Neural cell (in vitro differentiated cells): Measurements from ENCODE around the gene PTPN1. TPM values are rescaled to one million over a fixed set of nuclear protein-coding genes. Genes with fewer than 3 reads are reported as not detected.
A peak's percentile ranks its signal among the peaks of the same experiment; 100 is the strongest.

Source experiments
- H2AFZ ChIP-seq: fragments of 200-600, 300-800 bp; sonication (generic), shearing (Covaris generic); 2 replicates; pipeline ENCODE4 v1.6.0; 2014; ENCODE audit warnings: low read depth, mild to moderate bottlenecking, antibody characterized with exemption, low read length, moderate library complexity
- H3F3A ChIP-seq: fragments of 200-600 bp; shearing (Covaris generic); 2 replicates; pipeline ENCODE4 v1.6.1; 2016; ENCODE audit warnings: mild to moderate bottlenecking, moderate library complexity, mixed read lengths, antibody characterized with exemption, low read length; ENCODE audit not compliant: insufficient read depth, poor library complexity, severe bottlenecking
- H3K27ac ChIP-seq: fragments of 200-600, 300-800 bp; sonication (generic), shearing (Covaris generic); 2 replicates; pipeline ENCODE4 v1.5.1; 2014; ENCODE audit warnings: mild to moderate bottlenecking, low read length, moderate library complexity
- H3K27me3 ChIP-seq: fragments of 300-800, 200-600 bp; sonication (generic), shearing (Covaris generic); 2 replicates; pipeline ENCODE4 v1.6.0; 2014; ENCODE audit warnings: mild to moderate bottlenecking, low read depth, low read length, moderate library complexity; ENCODE audit not compliant: insufficient read depth
- H3K36me3 ChIP-seq: fragments of 300-800, 200-600 bp; sonication (generic), shearing (Covaris generic); 2 replicates; pipeline ENCODE4 v1.5.1; 2014; ENCODE audit warnings: mild to moderate bottlenecking, antibody characterized with exemption, low read length, moderate library complexity; ENCODE audit not compliant: insufficient read depth
- H3K4me2 ChIP-seq: fragments of 300-800, 200-600 bp; sonication (generic), shearing (Covaris generic); 2 replicates; pipeline ENCODE4 v1.6.0; 2014; ENCODE audit warnings: mild to moderate bottlenecking, low read length
- H3K4me3 ChIP-seq: fragments of 300-800, 200-600 bp; sonication (generic), shearing (Covaris generic); 2 replicates; pipeline ENCODE4 v1.5.1; 2014; ENCODE audit warnings: mild to moderate bottlenecking, low read length, moderate library complexity
- H3K79me2 ChIP-seq: fragments of 200-600 bp; shearing (Covaris generic); replicated peaks from 2 replicates; pipeline ENCODE4 v1.6.0; 2014; ENCODE audit warnings: mild to moderate bottlenecking, low read length, moderate library complexity; ENCODE audit not compliant: insufficient read depth
- H3K9ac ChIP-seq: fragments of 300-800, 200-600 bp; sonication (generic), shearing (Covaris generic); 2 replicates; pipeline ENCODE4 v1.6.1; 2016; ENCODE audit warnings: mild to moderate bottlenecking, low read length, mixed read lengths
- H3K9me2 ChIP-seq: fragments of 200-600 bp; shearing (Covaris generic); 2 replicates; pipeline ENCODE4 v1.6.1; 2016; ENCODE audit warnings: mild to moderate bottlenecking, low read length, mixed read lengths; ENCODE audit not compliant: insufficient read depth
- H3K9me3 ChIP-seq: fragments of 200-600, 300-800 bp; sonication (generic), shearing (Covaris generic); 2 replicates; pipeline ENCODE4 v1.6.1; 2016; ENCODE audit warnings: mild to moderate bottlenecking, mixed run types, low read length, moderate library complexity, mixed read lengths
- H4K20me1 ChIP-seq: fragments of 200-600 bp; shearing (Covaris generic); 2 replicates; pipeline ENCODE4 v1.6.1; 2016; ENCODE audit warnings: mild to moderate bottlenecking, mixed run types; ENCODE audit not compliant: insufficient read depth
- EP300 ChIP-seq: fragments of 450-650 bp; conservative IDR thresholded peaks from 2 replicates; pipeline ENCODE4 v1.6.1; 2014; ENCODE audit warnings: antibody characterized with exemption, mild to moderate bottlenecking, moderate library complexity; ENCODE audit not compliant: poor library complexity, severe bottlenecking
- EZH2 ChIP-seq: fragments of 200-600, 300-800 bp; shearing (Covaris generic), sonication (generic); IDR thresholded peaks from 2 replicates; pipeline ENCODE4 v1.6.1; 2014; ENCODE audit warnings: antibody characterized with exemption, low read length, borderline replicate concordance, mild to moderate bottlenecking; ENCODE audit not compliant: insufficient read depth, poor library complexity, severe bottlenecking
- MXI1 ChIP-seq: fragments of 450-650 bp; conservative IDR thresholded peaks from 2 replicates; pipeline ENCODE4 v1.6.1; 2014; ENCODE audit warnings: antibody characterized with exemption, mild to moderate bottlenecking; ENCODE audit not compliant: poor library complexity, severe bottlenecking
- POLR2AphosphoS5 ChIP-seq: IDR thresholded peaks from 2 replicates; pipeline ENCODE4 v1.6.1; 2012
- RAD21 ChIP-seq: fragments of 450-650 bp; conservative IDR thresholded peaks from 2 replicates; pipeline ENCODE4 v1.6.1; 2014; ENCODE audit warnings: antibody characterized with exemption, mild to moderate bottlenecking, moderate library complexity
- SMC3 ChIP-seq: fragments of 450-650 bp; conservative IDR thresholded peaks from 2 replicates; pipeline ENCODE4 v1.6.1; 2014; ENCODE audit warnings: antibody characterized with exemption, mild to moderate bottlenecking, moderate library complexity; ENCODE audit not compliant: poor library complexity
- TAF1 ChIP-seq: IDR thresholded peaks from 2 replicates; pipeline ENCODE4 v1.6.1; 2012; ENCODE audit warnings: low read depth
- polyA plus RNA-seq: library from polyadenylated mRNA; depleted of rRNA; stranded (reverse); fragments of >200 nt; gene quantifications from 2 replicates; pipeline ENCODE4 v1.2.3, GENCODE V29; 2014
- TF ChIP-seq, protein P1 (sequence below): IDR thresholded peaks from 2 replicates; pipeline ENCODE4 v1.6.1; 2012; ENCODE audit warnings: borderline replicate concordance
- TF ChIP-seq, protein P2 (sequence below): fragments of 450-650 bp; IDR thresholded peaks from 2 replicates; pipeline ENCODE4 v1.5.1; 2014; ENCODE audit warnings: antibody characterized with exemption, mild to moderate bottlenecking, moderate library complexity; ENCODE audit not compliant: poor library complexity, severe bottlenecking

The PTPN1 gene
- polyA plus RNA-seq, 1 donor from 2014 or later = 48.1 TPM

DNA sequence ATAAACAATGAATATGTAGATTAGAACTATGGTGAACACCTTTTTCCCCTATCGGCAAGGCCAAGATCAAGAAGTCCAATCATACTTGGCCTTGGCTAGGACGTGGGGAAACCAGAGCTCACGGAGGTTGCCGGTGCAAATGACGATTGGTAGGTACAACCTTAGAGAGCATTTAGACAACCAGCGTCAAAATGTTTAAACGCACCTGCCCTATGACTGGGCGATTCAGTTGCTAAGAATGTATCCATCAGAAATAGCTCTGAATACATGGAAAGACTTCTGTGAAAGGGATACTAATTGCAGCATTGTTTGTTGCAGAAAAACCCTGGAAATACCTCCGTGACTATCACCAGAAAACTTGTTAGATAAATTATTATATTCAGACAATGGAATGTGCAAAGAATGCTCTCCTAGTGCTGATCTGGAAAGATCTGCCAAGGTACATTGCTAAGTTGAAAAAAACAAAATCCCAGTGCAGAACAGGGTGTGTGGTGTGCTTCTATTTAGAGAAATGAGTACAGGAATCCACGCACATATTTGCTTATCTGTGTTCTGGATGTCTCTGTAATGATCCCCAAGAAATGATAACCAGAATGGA lies 48.0 kb upstream of the PTPN1 start:
- Histone ChIP-seq H3K27ac (no peak overlapping the region), H3K9ac (no peak overlapping the region), H3K36me3 (no peaks in the 10 kb centered on the region), H4K20me1 (no peaks in the 10 kb centered on the region), H3K9me3 (no peaks in the 10 kb centered on the region), H3F3A (no peaks in the 10 kb centered on the region), H3K79me2 (no peaks in the 10 kb centered on the region), H3K27me3 (no peaks in the 10 kb centered on the region), H3K4me2 (no peak overlapping the region), H3K9me2 (no peaks in the 10 kb centered on the region), H2AFZ (no peak overlapping the region), H3K4me3 (no peak overlapping the region)
- TF ChIP-seq, protein P1, sequence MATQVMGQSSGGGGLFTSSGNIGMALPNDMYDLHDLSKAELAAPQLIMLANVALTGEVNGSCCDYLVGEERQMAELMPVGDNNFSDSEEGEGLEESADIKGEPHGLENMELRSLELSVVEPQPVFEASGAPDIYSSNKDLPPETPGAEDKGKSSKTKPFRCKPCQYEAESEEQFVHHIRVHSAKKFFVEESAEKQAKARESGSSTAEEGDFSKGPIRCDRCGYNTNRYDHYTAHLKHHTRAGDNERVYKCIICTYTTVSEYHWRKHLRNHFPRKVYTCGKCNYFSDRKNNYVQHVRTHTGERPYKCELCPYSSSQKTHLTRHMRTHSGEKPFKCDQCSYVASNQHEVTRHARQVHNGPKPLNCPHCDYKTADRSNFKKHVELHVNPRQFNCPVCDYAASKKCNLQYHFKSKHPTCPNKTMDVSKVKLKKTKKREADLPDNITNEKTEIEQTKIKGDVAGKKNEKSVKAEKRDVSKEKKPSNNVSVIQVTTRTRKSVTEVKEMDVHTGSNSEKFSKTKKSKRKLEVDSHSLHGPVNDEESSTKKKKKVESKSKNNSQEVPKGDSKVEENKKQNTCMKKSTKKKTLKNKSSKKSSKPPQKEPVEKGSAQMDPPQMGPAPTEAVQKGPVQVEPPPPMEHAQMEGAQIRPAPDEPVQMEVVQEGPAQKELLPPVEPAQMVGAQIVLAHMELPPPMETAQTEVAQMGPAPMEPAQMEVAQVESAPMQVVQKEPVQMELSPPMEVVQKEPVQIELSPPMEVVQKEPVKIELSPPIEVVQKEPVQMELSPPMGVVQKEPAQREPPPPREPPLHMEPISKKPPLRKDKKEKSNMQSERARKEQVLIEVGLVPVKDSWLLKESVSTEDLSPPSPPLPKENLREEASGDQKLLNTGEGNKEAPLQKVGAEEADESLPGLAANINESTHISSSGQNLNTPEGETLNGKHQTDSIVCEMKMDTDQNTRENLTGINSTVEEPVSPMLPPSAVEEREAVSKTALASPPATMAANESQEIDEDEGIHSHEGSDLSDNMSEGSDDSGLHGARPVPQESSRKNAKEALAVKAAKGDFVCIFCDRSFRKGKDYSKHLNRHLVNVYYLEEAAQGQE = no peak
- TF ChIP-seq TAF1 = no peak
- TF ChIP-seq, protein P2, sequence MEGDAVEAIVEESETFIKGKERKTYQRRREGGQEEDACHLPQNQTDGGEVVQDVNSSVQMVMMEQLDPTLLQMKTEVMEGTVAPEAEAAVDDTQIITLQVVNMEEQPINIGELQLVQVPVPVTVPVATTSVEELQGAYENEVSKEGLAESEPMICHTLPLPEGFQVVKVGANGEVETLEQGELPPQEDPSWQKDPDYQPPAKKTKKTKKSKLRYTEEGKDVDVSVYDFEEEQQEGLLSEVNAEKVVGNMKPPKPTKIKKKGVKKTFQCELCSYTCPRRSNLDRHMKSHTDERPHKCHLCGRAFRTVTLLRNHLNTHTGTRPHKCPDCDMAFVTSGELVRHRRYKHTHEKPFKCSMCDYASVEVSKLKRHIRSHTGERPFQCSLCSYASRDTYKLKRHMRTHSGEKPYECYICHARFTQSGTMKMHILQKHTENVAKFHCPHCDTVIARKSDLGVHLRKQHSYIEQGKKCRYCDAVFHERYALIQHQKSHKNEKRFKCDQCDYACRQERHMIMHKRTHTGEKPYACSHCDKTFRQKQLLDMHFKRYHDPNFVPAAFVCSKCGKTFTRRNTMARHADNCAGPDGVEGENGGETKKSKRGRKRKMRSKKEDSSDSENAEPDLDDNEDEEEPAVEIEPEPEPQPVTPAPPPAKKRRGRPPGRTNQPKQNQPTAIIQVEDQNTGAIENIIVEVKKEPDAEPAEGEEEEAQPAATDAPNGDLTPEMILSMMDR = no peak
- no peak for TF ChIP-seq MXI1
- no peak for TF ChIP-seq EZH2
- TF ChIP-seq SMC3 = no peak
- TF ChIP-seq POLR2AphosphoS5 = no peak
- no peak for TF ChIP-seq EP300
- TF ChIP-seq RAD21 = no peak

DNA sequence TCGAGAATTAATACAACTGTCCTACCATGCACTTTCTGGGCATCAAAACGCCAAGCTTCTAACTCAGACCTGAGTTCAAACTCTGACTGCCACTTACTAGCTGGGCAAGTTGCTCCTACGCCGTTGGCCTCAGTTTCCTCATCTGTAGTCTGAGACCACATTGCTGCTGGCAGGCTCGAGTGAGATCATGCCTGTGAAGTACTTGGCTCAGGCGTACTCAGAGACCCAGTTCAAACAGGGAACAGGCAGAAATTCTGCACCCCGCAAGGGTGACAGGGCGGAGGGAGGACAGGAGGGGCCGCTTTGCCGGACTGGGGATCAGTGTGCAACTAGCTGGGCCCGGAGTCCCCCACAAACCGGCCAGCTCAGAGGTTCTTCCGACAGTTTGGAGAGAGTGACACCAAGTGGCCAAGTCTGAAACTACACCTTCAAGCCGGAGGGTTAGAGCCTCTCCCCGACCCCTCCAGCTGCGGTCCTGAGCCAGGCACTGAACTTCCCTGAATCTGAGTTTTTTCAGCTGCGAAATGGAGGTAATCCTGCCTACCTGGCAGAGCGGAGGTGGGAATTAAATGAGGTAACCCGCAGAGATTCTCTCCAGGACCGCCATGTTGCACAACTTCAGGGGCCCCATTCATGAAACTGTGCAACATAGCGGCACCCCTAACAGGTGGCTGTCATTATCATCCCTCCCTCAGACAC lies 46.0 kb upstream of the PTPN1 start:
- H3K27ac ChIP-seq = no peak overlapping the region
- H3K9ac ChIP-seq = no peak overlapping the region
- no peaks in the 10 kb centered on the region for H4K20me1 ChIP-seq
- H3K79me2 ChIP-seq = no peaks in the 10 kb centered on the region
- no peaks in the 10 kb centered on the region for H3K9me2 ChIP-seq
- H3K27me3 ChIP-seq = no peaks in the 10 kb centered on the region
- H3F3A ChIP-seq = no peaks in the 10 kb centered on the region
- no peak for TF ChIP-seq EP300
- peak; percentile 74 for TF ChIP-seq RAD21
- TF ChIP-seq SMC3 = peak; percentile 79
- TF ChIP-seq, protein P2 = peak; percentile 79
- TF ChIP-seq, protein P1 = no peak
- TF ChIP-seq TAF1 = no peak
- TF ChIP-seq EZH2 = no peak
- no peak for TF ChIP-seq POLR2AphosphoS5
- no peak for TF ChIP-seq MXI1
- no peak overlapping the region for H3K4me3 ChIP-seq
- no peaks in the 10 kb centered on the region for H3K9me3 ChIP-seq
- H3K36me3 ChIP-seq = no peaks in the 10 kb centered on the region
- no peak overlapping the region for H2AFZ ChIP-seq
- H3K4me2 ChIP-seq = no peak overlapping the region
